GM21528 (cell line): ENCODE results near the gene CACNA2D3.
"Not testable (repeated sequence)": the region's sequence is repeated elsewhere in the genome, so short reads cannot be mapped to it uniquely, and the experiment has no call there.

Source experiments
- ATAC-seq: cut with Tn5 transposase; IDR thresholded peaks from one replicate; pipeline ENCODE4 v1.9.1; 2021; ENCODE audit warnings: mild to moderate bottlenecking, moderate library complexity; ENCODE audit not compliant: unreplicated experiment, low FRiP score

CACNA2D3 gene

GRCh38 chr3:54600441-54601204 lies 478.3 kb downstream of the CACNA2D3 start:
- ATAC-seq: no peak

- no peak for ATAC-seq
These were observed 482.1 kb downstream of the CACNA2D3 start for GRCh38 chr3:54604495-54604894.

- ATAC-seq: no peak
These were observed 485.7 kb downstream of the CACNA2D3 start for GRCh38 chr3:54608041-54608440.

GRCh38 chr3:54619053-54619452 lies 496.7 kb downstream of the CACNA2D3 start:
- ATAC-seq: no peak

- ATAC-seq: no peak
These were observed 497.2 kb downstream of the CACNA2D3 start for GRCh38 chr3:54619531-54619930.

- no peak for ATAC-seq
These were observed 498.8 kb downstream of the CACNA2D3 start for GRCh38 chr3:54621184-54621583.

GRCh38 chr3:54622678-54623077 lies 500.3 kb downstream of the CACNA2D3 start:
- no peak for ATAC-seq

- no peak for ATAC-seq
These were observed 503.7 kb downstream of the CACNA2D3 start for GRCh38 chr3:54625805-54626787.

- no peak for ATAC-seq
These were observed 506.6 kb downstream of the CACNA2D3 start for GRCh38 chr3:54628888-54629441.

- ATAC-seq: no peak
These were observed 507.8 kb downstream of the CACNA2D3 start for GRCh38 chr3:54630101-54630623.

- ATAC-seq: not testable (repeated sequence)
These were observed 508.6 kb downstream of the CACNA2D3 start for GRCh38 chr3:54631001-54631400.

GRCh38 chr3:54631516-54632325 lies 509.4 kb downstream of the CACNA2D3 start:
- ATAC-seq: no peak

- ATAC-seq: no peak
These were observed 509.9 kb downstream of the CACNA2D3 start for GRCh38 chr3:54632326-54632665.

- ATAC-seq: no peak
These were observed 510.5 kb downstream of the CACNA2D3 start for GRCh38 chr3:54632834-54633233.

- ATAC-seq: no peak
These were observed 511.2 kb downstream of the CACNA2D3 start for GRCh38 chr3:54633444-54634121.

GRCh38 chr3:54634122-54634469 lies 511.7 kb downstream of the CACNA2D3 start:
- ATAC-seq: no peak

GRCh38 chr3:54639790-54640372 lies 517.5 kb downstream of the CACNA2D3 start:
- not testable (repeated sequence) for ATAC-seq

- ATAC-seq: no peak
These were observed 519.1 kb downstream of the CACNA2D3 start for GRCh38 chr3:54641226-54642014.
